Upper lobe of left lung (tissue), 4 donors: ENCODE measurements around the gene CTPS1.

Experiments
- CTCF ChIP-seq, 6 experiments: fragments of 450-650 bp in 4 of 6; fragments of 200-600 bp in 2 of 6; sonication (generic) in 2 of 6; IDR thresholded peaks; one replicate each; pipeline ENCODE4 v1.5.1; 2016 to 2019; ENCODE audit warnings: antibody characterized with exemption in 6 of 6
- EP300 ChIP-seq, 4 donors: sonication (generic); formaldehyde crosslinking; IDR thresholded peaks; one replicate each; pipeline ENCODE4 v1.5.1; 2017; ENCODE audit warnings: antibody characterized with exemption in 4 of 4, control low read depth in 2 of 4
- POLR2A ChIP-seq, 4 donors: fragments of 450-650 bp; IDR thresholded peaks; one replicate each; pipeline ENCODE4 v1.5.1; 2016 to 2017; ENCODE audit warnings: antibody characterized with exemption in 4 of 4, mild to moderate bottlenecking in 2 of 4

GRCh38 chr1:40979241-40980067 lies at the start of gene CTPS1:
- TF ChIP-seq CTCF (IDR thresholded peaks at IDR 0.05): peak in 2 of 6 experiments; percentile 24 to 31
- peak in 3 of 4 donors; percentile 13 to 76 (median 67) for TF ChIP-seq POLR2A (IDR thresholded peaks at IDR 0.05)
- no peak for TF ChIP-seq EP300 (IDR thresholded peaks at IDR 0.05)
